H9 (cell line): ENCODE measurements around the gene DENND1A. TPM values are rescaled to one million over a fixed set of nuclear protein-coding genes. Genes with fewer than 3 reads are reported as not detected.

Source experiments
- DNase-seq: peaks from one replicate; pipeline ENCODE4 v3.0.0-alpha.2; 2017
- H2AFZ ChIP-seq: one replicate; pipeline ENCODE4 v1.6.1; 2013; ENCODE audit warnings: mild to moderate bottlenecking, low read length, control low read depth, moderate library complexity
- H2AK5ac ChIP-seq: 2 replicates; pipeline ENCODE4 v1.6.1; 2013; ENCODE audit warnings: low read length, control low read depth, mixed read lengths; ENCODE audit not compliant: insufficient read length
- H2BK120ac ChIP-seq: one replicate; pipeline ENCODE4 v1.6.1; 2013; ENCODE audit warnings: low read depth, mild to moderate bottlenecking, low read length, control low read depth, inconsistent platforms; ENCODE audit not compliant: poor library complexity, severe bottlenecking
- H2BK12ac ChIP-seq: 2 replicates; pipeline ENCODE4 v1.6.1; 2013; ENCODE audit warnings: low read length, control low read depth, mixed read lengths, low read depth; ENCODE audit not compliant: insufficient read length
- H2BK15ac ChIP-seq: 2 replicates; pipeline ENCODE4 v1.6.1; 2013; ENCODE audit warnings: low read depth, low read length, control low read depth
- H2BK20ac ChIP-seq: one replicate; pipeline ENCODE4 v1.6.1; 2013; ENCODE audit warnings: low read depth, mild to moderate bottlenecking, low read length, control low read depth, inconsistent platforms; ENCODE audit not compliant: poor library complexity, severe bottlenecking
- H2BK5ac ChIP-seq: 2 replicates; pipeline ENCODE4 v1.6.1; 2013; ENCODE audit warnings: low read length, control low read depth, mixed read lengths; ENCODE audit not compliant: insufficient read length
- H3K14ac ChIP-seq: 2 replicates; pipeline ENCODE4 v1.6.1; 2013; ENCODE audit warnings: low read length, control low read depth; ENCODE audit not compliant: insufficient read depth
- H3K18ac ChIP-seq: 2 replicates; pipeline ENCODE4 v1.6.1; 2013; ENCODE audit warnings: low read depth, mild to moderate bottlenecking, mixed read lengths, low read length, control low read depth; ENCODE audit not compliant: insufficient read length
- H3K23ac ChIP-seq: 2 replicates; pipeline ENCODE4 v1.6.1; 2013; ENCODE audit warnings: low read length, control low read depth, mixed read lengths, low read depth; ENCODE audit not compliant: insufficient read length
- H3K23me2 ChIP-seq: 2 replicates; pipeline ENCODE4 v1.6.1; 2013; ENCODE audit warnings: low read depth, mild to moderate bottlenecking, mixed read lengths, low read length, control low read depth; ENCODE audit not compliant: insufficient read length, poor library complexity, severe bottlenecking
- H3K27ac ChIP-seq: 2 replicates; pipeline ENCODE4 v1.5.1; 2013; ENCODE audit warnings: low read length, control low read depth, mixed read lengths, low read depth; ENCODE audit not compliant: insufficient read length
- H3K27me3 ChIP-seq: 2 replicates; pipeline ENCODE4 v1.6.1; 2013; ENCODE audit warnings: low read length, control low read depth, inconsistent platforms; ENCODE audit not compliant: insufficient read depth
- H3K4ac ChIP-seq: 2 replicates; pipeline ENCODE4 v1.6.1; 2013; ENCODE audit warnings: low read depth, mild to moderate bottlenecking, control low read depth, inconsistent platforms, low read length, moderate library complexity
- H3K4me1 ChIP-seq: 2 replicates; pipeline ENCODE4 v1.6.1; 2013; ENCODE audit warnings: low read length, control low read depth, inconsistent platforms; ENCODE audit not compliant: insufficient read depth
- H3K4me2 ChIP-seq: 2 replicates; pipeline ENCODE4 v1.6.1; 2013; ENCODE audit warnings: low read length, control low read depth, mixed read lengths; ENCODE audit not compliant: insufficient read length, insufficient read depth
- H3K56ac ChIP-seq: 2 replicates; pipeline ENCODE4 v1.6.1; 2013; ENCODE audit warnings: low read depth, mild to moderate bottlenecking, mixed read lengths, low read length, control low read depth; ENCODE audit not compliant: insufficient read length
- H3K79me1 ChIP-seq: 2 replicates; pipeline ENCODE4 v1.6.1; 2013; ENCODE audit warnings: low read depth, mild to moderate bottlenecking, moderate library complexity, low read length, control low read depth, inconsistent platforms; ENCODE audit not compliant: insufficient read depth, poor library complexity, severe bottlenecking
- H3K79me2 ChIP-seq: 2 replicates; pipeline ENCODE4 v1.6.1; 2013; ENCODE audit warnings: low read length, control low read depth, inconsistent platforms; ENCODE audit not compliant: insufficient read depth
- H3K9ac ChIP-seq: 2 replicates; pipeline ENCODE4 v1.6.1; 2013; ENCODE audit warnings: low read length, control low read depth, mixed read lengths; ENCODE audit not compliant: insufficient read length; ENCODE audit errors: extremely low read depth
- H3K9me3 ChIP-seq: one replicate; pipeline ENCODE4 v1.6.1; 2013; ENCODE audit warnings: low read depth, low read length, inconsistent platforms; ENCODE audit not compliant: control insufficient read depth
- H3T11ph ChIP-seq: one replicate; pipeline ENCODE4 v1.6.1; 2013; ENCODE audit warnings: mild to moderate bottlenecking, low read length, control low read depth, inconsistent platforms
- H4K20me1 ChIP-seq: one replicate; pipeline ENCODE4 v1.6.1; 2013; ENCODE audit not compliant: control insufficient read depth, insufficient read length, insufficient read depth
- H4K5ac ChIP-seq: 2 replicates; pipeline ENCODE4 v1.6.1; 2013; ENCODE audit warnings: low read depth, mild to moderate bottlenecking, mixed read lengths, low read length, control low read depth; ENCODE audit not compliant: insufficient read length
- H4K8ac ChIP-seq: replicated peaks from 2 replicates; pipeline ENCODE4 v1.6.1; 2013; ENCODE audit warnings: low read length, control low read depth, mixed read lengths, low read depth; ENCODE audit not compliant: insufficient read length
- H4K91ac ChIP-seq: 2 replicates; pipeline ENCODE4 v1.6.1; 2013; ENCODE audit warnings: low read depth, mild to moderate bottlenecking, moderate library complexity, mixed read lengths, low read length, control low read depth; ENCODE audit not compliant: insufficient read length
- H3K27ac Mint-ChIP-seq, 3 experiments: 2 replicates in 2 of 3; 3 replicates in 1 of 3; pipeline ENCODE4 v1.8.0; 2020 to 2021; ENCODE audit warnings: mixed read lengths in 3 of 3, mild to moderate bottlenecking in 1 of 3, moderate library complexity in 1 of 3
- H3K27me3 Mint-ChIP-seq: 2 replicates; pipeline ENCODE4 v1.8.0; 2021; ENCODE audit warnings: low read depth, mild to moderate bottlenecking, moderate library complexity, mixed read lengths
- H3K36me3 Mint-ChIP-seq, 3 experiments: 2 replicates in 2 of 3; 3 replicates in 1 of 3; pipeline ENCODE4 v1.8.0; 2020 to 2021; ENCODE audit warnings: low read depth in 3 of 3, mixed read lengths in 3 of 3; ENCODE audit not compliant: insufficient read depth in 1 of 3
- H3K4me1 Mint-ChIP-seq, 2 experiments: 2 replicates each; pipeline ENCODE4 v1.8.0; 2020; ENCODE audit warnings: mixed read lengths in 2 of 2
- H3K4me3 Mint-ChIP-seq, 2 experiments: 2 replicates in 1 of 2; 3 replicates in 1 of 2; pipeline ENCODE4 v1.8.0; 2020 to 2021; ENCODE audit warnings: mild to moderate bottlenecking in 2 of 2, mixed read lengths in 2 of 2, moderate library complexity in 1 of 2
- H3K9me3 Mint-ChIP-seq, 2 experiments: 2 replicates in 1 of 2; 3 replicates in 1 of 2; pipeline ENCODE4 v1.8.0; 2020; ENCODE audit warnings: mild to moderate bottlenecking in 2 of 2, mixed read lengths in 2 of 2, moderate library complexity in 1 of 2
- WGBS: extraction: QIAGEN DNeasy Blood & Tissue Kit; methylation state at CpG from one replicate; pipeline ENCODE4 v1.1.7; 2013; ENCODE audit warnings: missing lambda C conversion rate, low lambda C conversion rate, mixed read lengths; ENCODE audit not compliant: insufficient read length; ENCODE audit errors: extremely low coverage; 5-methylcytosine and 5-hydroxymethylcytosine counted together
- total RNA-seq: library from RNA; stranded (reverse); gene quantifications from 2 replicates; pipeline ENCODE4 v1.2.1, GENCODE V29; 2021
- TF ChIP-seq, protein P1 (sequence below): fragments of 200-600 bp; sonication (generic); conservative IDR thresholded peaks from 3 replicates; pipeline ENCODE4 v1.8.0; 2021; ENCODE audit warnings: antibody characterized with exemption, mild to moderate bottlenecking

Gene DENND1A
- total RNA-seq, 1 experiment from 2014 or later = 20.4 TPM

- no peak overlapping the region for H3K4me3 Mint-ChIP-seq
Measured at GRCh38 chr9:123391233-123391632, 538.7 kb downstream of the DENND1A start.

More at GRCh38 chr9:123391233-123391632, 538.7 kb downstream of the DENND1A start:
- Histone ChIP-seq H3K23ac (no peak overlapping the region), H3K4ac (no peak overlapping the region), H3K27ac (no peak overlapping the region), H2AK5ac (no peak overlapping the region), H2BK20ac (no peak overlapping the region), H4K91ac (no peak overlapping the region), H4K8ac (no peak overlapping the region), H3K79me2 (no peaks in the 10 kb centered on the region), H3K27me3 (no peaks in the 10 kb centered on the region), H3K4me2 (no peak overlapping the region), H3K9ac (no peak overlapping the region), H2BK15ac (no peak overlapping the region), H3K23me2 (no peaks in the 10 kb centered on the region), H3K9me3 (no peaks in the 10 kb centered on the region), H3K79me1 (no peaks in the 10 kb centered on the region), H3K56ac (no peak overlapping the region), H4K5ac (no peak overlapping the region), H3K14ac (no peak overlapping the region), H2AFZ (no peak overlapping the region), H4K20me1 (no peaks in the 10 kb centered on the region), H2BK120ac (no peak overlapping the region), H3K4me1 (no peaks in the 10 kb centered on the region), H2BK5ac (no peak overlapping the region), H3K18ac (no peak overlapping the region), H3T11ph (no peak overlapping the region), H2BK12ac (no peak overlapping the region)
- Mint-ChIP-seq H3K27ac (no peak overlapping the region), H3K27me3 (peaks cover 11% of the 10 kb centered on the region), H3K4me1 (peaks cover 13 to 33% of the 10 kb centered on the region in 2 experiments; a peak in 3 of 4 replicates), H3K36me3 (no peaks in the 10 kb centered on the region; a peak in 1 of 7 replicates), H3K9me3 (peaks cover 2 to 8% of the 10 kb centered on the region in 2 experiments; a peak in 3 of 5 replicates)
- TF ChIP-seq, protein P1, sequence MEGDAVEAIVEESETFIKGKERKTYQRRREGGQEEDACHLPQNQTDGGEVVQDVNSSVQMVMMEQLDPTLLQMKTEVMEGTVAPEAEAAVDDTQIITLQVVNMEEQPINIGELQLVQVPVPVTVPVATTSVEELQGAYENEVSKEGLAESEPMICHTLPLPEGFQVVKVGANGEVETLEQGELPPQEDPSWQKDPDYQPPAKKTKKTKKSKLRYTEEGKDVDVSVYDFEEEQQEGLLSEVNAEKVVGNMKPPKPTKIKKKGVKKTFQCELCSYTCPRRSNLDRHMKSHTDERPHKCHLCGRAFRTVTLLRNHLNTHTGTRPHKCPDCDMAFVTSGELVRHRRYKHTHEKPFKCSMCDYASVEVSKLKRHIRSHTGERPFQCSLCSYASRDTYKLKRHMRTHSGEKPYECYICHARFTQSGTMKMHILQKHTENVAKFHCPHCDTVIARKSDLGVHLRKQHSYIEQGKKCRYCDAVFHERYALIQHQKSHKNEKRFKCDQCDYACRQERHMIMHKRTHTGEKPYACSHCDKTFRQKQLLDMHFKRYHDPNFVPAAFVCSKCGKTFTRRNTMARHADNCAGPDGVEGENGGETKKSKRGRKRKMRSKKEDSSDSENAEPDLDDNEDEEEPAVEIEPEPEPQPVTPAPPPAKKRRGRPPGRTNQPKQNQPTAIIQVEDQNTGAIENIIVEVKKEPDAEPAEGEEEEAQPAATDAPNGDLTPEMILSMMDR = no peak
- DNase-seq = no peak
- WGBS = no CpG with 5 or more reads among the region's 5 CpGs
